Stimulated activated CD8-positive, alpha-beta memory T cell treated with anti-CD3 and anti-CD28 coated beads, Interleukin-4, amount 100 ng/mL, for 24 hours (primary cell): ENCODE measurements around the gene DAD1.
"Not testable (repeated sequence)": the region's sequence is repeated elsewhere in the genome, so short reads cannot be mapped to it uniquely, and the experiment has no call there.

ENCODE experiments used
- DNase-seq: peaks from one replicate; pipeline ENCODE4 v3.0.0-alpha.2; 2020; ENCODE audit warnings: low read depth

Gene DAD1

DNA sequence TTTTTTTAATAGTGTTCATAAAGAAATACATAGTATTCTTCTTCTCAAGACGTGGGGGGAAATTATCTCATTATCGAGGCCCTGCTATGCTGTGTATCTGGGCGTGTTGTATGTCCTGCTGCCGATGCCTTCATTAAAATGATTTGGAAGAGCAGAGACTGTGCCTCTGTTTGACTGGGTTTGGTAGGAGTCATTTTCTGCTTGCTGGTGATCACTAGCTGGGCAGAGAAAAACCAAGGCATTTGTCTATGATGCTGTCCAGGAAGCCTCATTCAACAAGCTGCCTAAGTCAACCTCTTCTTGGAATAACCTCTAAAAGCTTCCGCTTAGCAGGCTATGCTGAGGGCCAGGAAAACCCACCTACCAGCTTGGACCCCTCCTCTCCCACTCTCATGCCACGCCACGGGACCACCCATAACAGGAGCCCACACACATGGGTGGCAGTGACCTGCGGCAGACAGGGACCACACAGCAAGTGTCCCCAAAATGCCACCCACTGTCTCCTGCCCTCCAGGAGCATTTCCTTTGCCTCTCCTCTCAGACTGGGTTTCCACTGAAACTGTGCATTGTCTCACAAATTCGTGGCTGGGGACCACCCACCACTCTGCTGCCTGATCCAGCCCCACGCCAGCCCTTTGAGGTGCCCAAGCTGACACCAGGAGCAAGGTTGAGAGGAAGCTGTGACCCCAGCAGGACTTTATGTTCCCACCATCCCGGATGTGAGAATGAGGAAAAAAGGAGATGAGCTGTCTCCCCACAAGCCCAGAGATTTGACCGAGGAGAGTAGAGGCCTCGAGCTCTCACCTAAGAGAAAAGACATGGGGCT lies 36.8 kb downstream of the DAD1 start:
- DNase-seq = no peak

DNA sequence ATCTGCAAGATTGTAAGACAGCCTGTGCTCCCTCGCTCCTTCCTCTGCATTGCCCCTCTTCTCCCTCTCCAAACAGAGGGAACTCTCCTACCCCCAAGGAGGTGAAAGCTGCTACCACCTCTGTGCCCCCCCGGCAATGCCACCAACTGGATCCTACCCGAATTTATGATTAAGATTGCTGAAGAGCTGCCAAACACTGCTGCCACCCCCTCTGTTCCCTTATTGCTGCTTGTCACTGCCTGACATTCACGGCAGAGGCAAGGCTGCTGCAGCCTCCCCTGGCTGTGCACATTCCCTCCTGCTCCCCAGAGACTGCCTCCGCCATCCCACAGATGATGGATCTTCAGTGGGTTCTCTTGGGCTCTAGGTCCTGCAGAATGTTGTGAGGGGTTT lies 37.4 kb downstream of the DAD1 start:
- DNase-seq = no peak

DNA sequence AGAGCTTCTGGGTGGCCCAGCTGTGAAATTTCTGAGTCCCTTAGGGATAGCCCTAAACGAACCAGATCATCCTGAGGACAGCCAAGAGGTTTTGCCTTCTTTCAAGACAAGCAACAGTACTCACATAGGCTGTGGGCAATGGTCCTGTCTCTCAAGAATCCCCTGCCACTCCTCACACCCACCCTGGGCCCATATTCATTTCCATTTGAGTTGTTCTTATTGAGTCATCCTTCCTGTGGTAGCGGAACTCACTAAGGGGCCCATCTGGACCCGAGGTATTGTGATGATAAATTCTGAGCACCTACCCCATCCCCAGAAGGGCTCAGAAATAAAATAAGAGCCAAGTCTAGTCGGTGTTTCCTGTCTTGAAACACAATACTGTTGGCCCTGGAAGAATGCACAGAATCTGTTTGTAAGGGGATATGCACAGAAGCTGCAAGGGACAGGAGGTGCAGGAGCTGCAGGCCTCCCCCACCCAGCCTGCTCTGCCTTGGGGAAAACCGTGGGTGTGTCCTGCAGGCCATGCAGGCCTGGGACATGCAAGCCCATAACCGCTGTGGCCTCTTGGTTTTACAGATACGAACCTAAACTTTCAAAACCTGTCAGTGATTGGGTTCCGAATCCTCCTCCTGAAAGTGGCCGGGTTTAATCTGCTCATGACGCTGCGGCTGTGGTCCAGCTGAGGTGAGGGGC lies 38.9 kb downstream of the DAD1 start:
- DNase-seq = peak; percentile 50

- no peak for DNase-seq
These were observed 39.6 kb downstream of the DAD1 start for GRCh38 chr14:22549324-22549962.

- DNase-seq = no peak
These were observed 40.9 kb downstream of the DAD1 start for GRCh38 chr14:22547948-22548750.

GRCh38 chr14:22547313-22547947 lies 41.6 kb downstream of the DAD1 start:
- DNase-seq = no peak

GRCh38 chr14:22546722-22547071 lies 42.3 kb downstream of the DAD1 start:
- DNase-seq = no peak

GRCh38 chr14:22545842-22546721 lies 42.9 kb downstream of the DAD1 start:
- DNase-seq = no peak

DNA sequence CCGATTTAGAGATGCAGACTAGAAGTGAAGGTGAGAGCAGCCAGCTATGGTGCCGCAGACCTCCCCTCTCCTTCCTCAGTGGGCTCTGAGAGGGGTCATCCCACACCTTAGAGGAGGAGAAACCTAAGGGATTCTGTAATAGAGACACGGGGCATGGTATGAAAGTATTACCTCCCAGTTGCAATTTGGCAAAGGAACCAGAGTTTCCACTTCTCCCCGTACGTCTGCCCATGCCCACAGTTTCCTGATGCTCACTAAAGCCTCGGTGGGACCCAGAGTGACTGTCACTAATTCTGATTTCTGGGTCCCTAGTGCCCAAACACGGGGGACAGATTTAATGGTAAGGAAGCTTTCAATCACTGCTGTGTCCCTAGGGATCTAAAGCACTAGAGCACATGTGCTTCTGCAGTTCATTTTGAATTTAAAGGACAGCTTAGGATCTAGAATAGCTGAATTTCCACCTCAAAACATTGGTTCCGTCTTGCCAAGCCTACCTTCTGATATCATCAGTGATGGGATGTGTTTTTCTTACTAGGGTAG lies 44.1 kb downstream of the DAD1 start:
- no peak for DNase-seq

GRCh38 chr14:22544406-22544805 lies 44.6 kb downstream of the DAD1 start:
- DNase-seq = no peak

DNA sequence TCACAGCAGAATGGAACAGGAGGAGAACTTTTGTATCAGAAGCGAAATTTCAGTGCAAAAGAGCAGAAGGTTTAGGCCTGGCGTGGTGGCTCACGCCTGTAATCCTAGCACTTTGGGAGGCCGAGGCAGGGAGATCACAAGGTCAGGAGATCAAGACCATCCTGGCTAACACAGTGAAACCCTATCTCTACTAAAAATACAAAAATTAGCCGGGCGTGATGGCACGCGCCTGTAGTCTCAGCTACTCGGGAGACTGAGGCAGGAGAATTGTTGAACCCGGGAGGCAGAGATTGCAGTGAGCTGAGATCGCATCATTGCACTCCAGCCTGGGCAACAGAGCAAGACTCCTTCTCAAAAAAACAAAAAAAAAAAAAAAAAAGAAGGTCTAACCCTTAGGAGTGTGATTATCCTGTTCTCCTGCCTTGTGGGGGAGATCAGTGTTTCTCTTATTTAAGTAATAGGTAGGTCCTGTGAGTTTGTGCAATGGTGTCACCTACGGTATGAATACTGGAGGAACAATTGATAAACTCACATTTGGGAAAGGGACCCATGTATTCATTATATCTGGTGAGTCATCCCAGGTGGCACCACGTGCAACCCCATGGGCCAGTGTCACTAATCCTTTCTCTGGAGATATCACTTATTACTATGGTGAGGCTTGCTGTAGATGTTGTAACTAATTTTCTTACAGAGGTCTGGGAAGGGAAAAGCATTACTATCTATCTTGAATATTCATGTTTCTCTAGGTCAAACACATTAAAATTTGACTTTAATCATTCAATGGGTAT lies 45.3 kb downstream of the DAD1 start:
- not testable (repeated sequence) for DNase-seq

GRCh38 chr14:22542360-22542759 lies 46.7 kb downstream of the DAD1 start:
- no peak for DNase-seq

DNA sequence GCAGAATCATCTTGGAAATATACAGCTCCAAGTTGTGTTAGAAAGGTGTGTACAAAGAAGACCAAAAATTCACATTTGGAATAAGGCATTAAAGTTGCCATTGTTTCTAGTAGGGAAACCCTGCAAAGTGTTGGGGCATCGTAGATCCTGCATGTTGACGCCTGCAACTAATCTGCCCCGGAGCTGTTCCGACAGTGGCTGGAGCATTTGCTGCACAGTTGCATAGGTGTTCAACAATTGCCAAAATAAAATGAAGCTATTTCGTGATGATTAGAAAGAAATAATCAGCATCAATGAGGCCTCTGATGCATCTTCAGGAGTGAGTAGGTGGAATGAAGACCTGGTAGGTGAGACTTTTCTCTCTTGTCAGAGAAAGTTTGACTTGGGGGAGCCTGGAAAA lies 47.3 kb downstream of the DAD1 start:
- DNase-seq = no peak

GRCh38 chr14:22540811-22541360 lies 48.1 kb downstream of the DAD1 start:
- DNase-seq = no peak

- no peak for DNase-seq
These were observed 48.7 kb downstream of the DAD1 start for GRCh38 chr14:22540293-22540692.

DNA sequence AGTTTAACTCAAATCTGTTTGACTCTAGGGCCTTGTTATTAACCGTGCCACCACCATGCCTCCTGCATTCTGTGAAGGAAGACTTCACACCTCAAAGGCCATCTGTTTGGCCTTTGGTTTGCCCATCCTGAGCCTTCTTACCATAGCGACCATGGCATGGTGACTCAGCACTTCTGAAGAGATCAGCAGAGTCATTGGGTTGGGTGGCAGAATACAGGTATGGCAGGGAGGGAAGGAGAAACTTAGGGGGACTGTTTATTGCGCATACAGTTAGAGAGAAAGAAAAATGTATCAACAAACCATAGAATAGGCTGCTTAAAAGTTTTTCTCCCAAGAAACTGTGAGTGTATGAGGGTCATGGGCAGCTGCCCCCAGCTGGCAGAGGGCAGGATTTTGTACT lies 49.2 kb downstream of the DAD1 start:
- DNase-seq = no peak

DNA sequence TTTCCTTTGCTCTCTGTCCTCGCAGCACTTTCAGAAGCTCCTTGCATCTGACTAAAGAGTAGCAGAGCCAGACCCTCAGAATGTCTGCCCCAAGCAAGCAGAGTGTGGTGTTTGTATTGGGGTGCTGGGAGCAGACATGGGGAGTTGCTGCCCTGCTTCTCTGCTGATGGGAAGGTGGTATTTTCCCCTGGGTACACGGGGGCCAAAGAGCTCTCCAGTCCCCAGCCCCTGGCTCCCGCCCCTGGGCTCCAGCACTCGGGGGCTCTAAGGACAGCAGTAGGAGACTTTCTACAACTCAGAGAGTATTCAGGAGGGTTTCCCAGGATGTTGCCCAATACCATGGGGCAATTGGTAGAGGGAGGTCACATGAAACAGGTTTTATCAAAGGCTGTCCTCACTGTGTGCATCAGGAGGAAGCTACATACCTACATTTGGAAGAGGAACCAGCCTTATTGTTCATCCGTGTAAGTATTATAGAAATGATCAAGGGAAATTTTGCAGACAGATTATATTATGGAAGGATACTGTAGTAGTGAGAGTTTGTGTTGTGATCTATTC lies 50.3 kb downstream of the DAD1 start:
- no peak for DNase-seq

GRCh38 chr14:22537436-22538310 lies 51.4 kb downstream of the DAD1 start:
- DNase-seq = no peak
